GM20000 (cell line): ENCODE measurements around the gene DDIT4.
"Not testable (repeated sequence)": the region's sequence is repeated elsewhere in the genome, so short reads cannot be mapped to it uniquely, and the experiment has no call there.

Source experiments
- DNase-seq: peaks from one replicate; pipeline ENCODE4 v3.0.0; 2012; ENCODE audit warnings: low spot score
- CTCF ChIP-seq: IDR thresholded peaks from 2 replicates; pipeline ENCODE4 v1.5.1; 2012; ENCODE audit warnings: mild to moderate bottlenecking, control low read depth; ENCODE audit errors: extremely low read depth, missing control alignments

The DDIT4 gene

GRCh38 chr10:72277996-72278667, 4.4 kb downstream of the DDIT4 start:
- no peak for DNase-seq

GRCh38 chr10:72278668-72279393, 5.1 kb downstream of the DDIT4 start:
- TF ChIP-seq CTCF, result peak; percentile 7
- DNase-seq, result no peak

More at GRCh38 chr10:72277996-72278667, 4.4 kb downstream of the DDIT4 start:
- no peak for TF ChIP-seq CTCF

GRCh38 chr10:72279587-72279986, 5.9 kb downstream of the DDIT4 start:
- DNase-seq, result not testable (repeated sequence)

- no peak for TF ChIP-seq CTCF
- no peak for DNase-seq
These were observed 9.4 kb downstream of the DDIT4 start for GRCh38 chr10:72283131-72283530.

- no peak for DNase-seq
- TF ChIP-seq CTCF, result no peak
These were observed 12.3 kb downstream of the DDIT4 start for GRCh38 chr10:72285972-72286521.

- no peak for TF ChIP-seq CTCF
- DNase-seq, result no peak
These were observed 17.4 kb downstream of the DDIT4 start for GRCh38 chr10:72291019-72291532.

GRCh38 chr10:72292223-72292691, 18.5 kb downstream of the DDIT4 start:
- no peak for TF ChIP-seq CTCF
- no peak for DNase-seq
